Measurements from ENCODE around the gene KRTAP3-3. TPM values are rescaled to one million over a fixed set of nuclear protein-coding genes. Genes with fewer than 3 reads are reported as not detected.
"Not testable (repeated sequence)": the region's sequence is repeated elsewhere in the genome, so short reads cannot be mapped to it uniquely, and the experiment has no call there.

Gene KRTAP3-3
- total RNA-seq, 1 donor from 2014 or later, result not detected

GRCh38 chr17:41002814-41003213 lies 8.8 kb upstream of the KRTAP3-3 start:
- H3K4me3 Mint-ChIP-seq, result no peak overlapping the region
- no peak for DNase-seq (ENCODE audit: extremely low spot score, unreplicated experiment)
- peaks cover 4% of the 10 kb centered on the region for H3K4me1 Mint-ChIP-seq (ENCODE audit: unreplicated experiment)
- no peaks in the 10 kb centered on the region for H3K27me3 Mint-ChIP-seq
- peaks cover 4% of the 10 kb centered on the region for H3K9me3 Mint-ChIP-seq
- no peaks in the 10 kb centered on the region for H3K36me3 Mint-ChIP-seq
- TF ChIP-seq CTCF (conservative IDR thresholded peaks at IDR 0.05), result no peak
- H3K27ac Mint-ChIP-seq, result no peak overlapping the region

- no peak for DNase-seq (ENCODE audit: extremely low spot score, unreplicated experiment)
- H3K4me1 Mint-ChIP-seq (ENCODE audit: unreplicated experiment), result peaks cover 4% of the 10 kb centered on the region
- TF ChIP-seq CTCF (conservative IDR thresholded peaks at IDR 0.05), result no peak
- H3K4me3 Mint-ChIP-seq, result no peak overlapping the region
- no peak overlapping the region for H3K27ac Mint-ChIP-seq
- no peaks in the 10 kb centered on the region for H3K27me3 Mint-ChIP-seq
- no peaks in the 10 kb centered on the region for H3K36me3 Mint-ChIP-seq
- H3K9me3 Mint-ChIP-seq, result peaks cover 4% of the 10 kb centered on the region
Measured at GRCh38 chr17:41001795-41002194, 7.8 kb upstream of the KRTAP3-3 start.

- not testable (repeated sequence) for H3K27ac Mint-ChIP-seq
Measured at GRCh38 chr17:40999563-40999962, 5.6 kb upstream of the KRTAP3-3 start, which contains the start of gene KRTAP3-2. Gene KRTAP3-2 (minus strand): TSS chr17:40999906. CDS start chr17:40999853, 53 bp downstream.

GRCh38 chr17:40997361-40997760 lies 3.4 kb upstream of the KRTAP3-3 start:
- peaks cover 4% of the 10 kb centered on the region for H3K9me3 Mint-ChIP-seq
- no peak for DNase-seq (ENCODE audit: extremely low spot score, unreplicated experiment)
- no peak overlapping the region for H3K27ac Mint-ChIP-seq
- no peak overlapping the region for H3K4me3 Mint-ChIP-seq
- no peaks in the 10 kb centered on the region for H3K27me3 Mint-ChIP-seq
- TF ChIP-seq CTCF (conservative IDR thresholded peaks at IDR 0.05), result no peak
- H3K36me3 Mint-ChIP-seq, result no peaks in the 10 kb centered on the region
- H3K4me1 Mint-ChIP-seq (ENCODE audit: unreplicated experiment), result no peaks in the 10 kb centered on the region

More at GRCh38 chr17:40999563-40999962, 5.6 kb upstream of the KRTAP3-3 start, which contains the start of gene KRTAP3-2:
- not testable (repeated sequence) for H3K9me3 Mint-ChIP-seq; DNase-seq (ENCODE audit: extremely low spot score, unreplicated experiment); H3K4me3 Mint-ChIP-seq; H3K4me1 Mint-ChIP-seq (ENCODE audit: unreplicated experiment); H3K27me3 Mint-ChIP-seq; H3K36me3 Mint-ChIP-seq

GRCh38 chr17:40996829-40997228 lies 2.9 kb upstream of the KRTAP3-3 start:
- H3K27ac Mint-ChIP-seq, result no peak overlapping the region
- H3K36me3 Mint-ChIP-seq, result no peaks in the 10 kb centered on the region
- no peaks in the 10 kb centered on the region for H3K4me1 Mint-ChIP-seq (ENCODE audit: unreplicated experiment)
- no peak for DNase-seq (ENCODE audit: extremely low spot score, unreplicated experiment)
- no peaks in the 10 kb centered on the region for H3K27me3 Mint-ChIP-seq
- peaks cover 4% of the 10 kb centered on the region for H3K9me3 Mint-ChIP-seq
- TF ChIP-seq CTCF (conservative IDR thresholded peaks at IDR 0.05), result no peak
- H3K4me3 Mint-ChIP-seq, result no peak overlapping the region

GRCh38 chr17:40995116-40995515 lies 1.2 kb upstream of the KRTAP3-3 start:
- Mint-ChIP-seq H3K4me3 (no peak overlapping the region), H3K27me3 (no peaks in the 10 kb centered on the region), H3K9me3 (no peaks in the 10 kb centered on the region), H3K36me3 (no peaks in the 10 kb centered on the region), H3K4me1 (ENCODE audit: unreplicated experiment) (no peaks in the 10 kb centered on the region), H3K27ac (no peak overlapping the region)
- no peak for TF ChIP-seq CTCF (conservative IDR thresholded peaks at IDR 0.05)
- no peak for DNase-seq (ENCODE audit: extremely low spot score, unreplicated experiment)

All from type B pancreatic cell (in vitro differentiated cells).